H9 (cell line): ENCODE results near the gene CASP14. TPM values are rescaled to one million over a fixed set of nuclear protein-coding genes. Genes with fewer than 3 reads are reported as not detected.

Experiments
- DNase-seq: peaks from one replicate; pipeline ENCODE4 v3.0.0-alpha.2; 2017
- H2AFZ ChIP-seq: one replicate; pipeline ENCODE4 v1.6.1; 2013; ENCODE audit warnings: mild to moderate bottlenecking, low read length, control low read depth, moderate library complexity
- H2AK5ac ChIP-seq: 2 replicates; pipeline ENCODE4 v1.6.1; 2013; ENCODE audit warnings: low read length, control low read depth, mixed read lengths; ENCODE audit not compliant: insufficient read length
- H2BK120ac ChIP-seq: one replicate; pipeline ENCODE4 v1.6.1; 2013; ENCODE audit warnings: low read depth, mild to moderate bottlenecking, low read length, control low read depth, inconsistent platforms; ENCODE audit not compliant: poor library complexity, severe bottlenecking
- H2BK12ac ChIP-seq: 2 replicates; pipeline ENCODE4 v1.6.1; 2013; ENCODE audit warnings: low read length, control low read depth, mixed read lengths, low read depth; ENCODE audit not compliant: insufficient read length
- H2BK15ac ChIP-seq: 2 replicates; pipeline ENCODE4 v1.6.1; 2013; ENCODE audit warnings: low read depth, low read length, control low read depth
- H2BK20ac ChIP-seq: one replicate; pipeline ENCODE4 v1.6.1; 2013; ENCODE audit warnings: low read depth, mild to moderate bottlenecking, low read length, control low read depth, inconsistent platforms; ENCODE audit not compliant: poor library complexity, severe bottlenecking
- H2BK5ac ChIP-seq: 2 replicates; pipeline ENCODE4 v1.6.1; 2013; ENCODE audit warnings: low read length, control low read depth, mixed read lengths; ENCODE audit not compliant: insufficient read length
- H3K14ac ChIP-seq: 2 replicates; pipeline ENCODE4 v1.6.1; 2013; ENCODE audit warnings: low read length, control low read depth; ENCODE audit not compliant: insufficient read depth
- H3K18ac ChIP-seq: 2 replicates; pipeline ENCODE4 v1.6.1; 2013; ENCODE audit warnings: low read depth, mild to moderate bottlenecking, mixed read lengths, low read length, control low read depth; ENCODE audit not compliant: insufficient read length
- H3K23ac ChIP-seq: 2 replicates; pipeline ENCODE4 v1.6.1; 2013; ENCODE audit warnings: low read length, control low read depth, mixed read lengths, low read depth; ENCODE audit not compliant: insufficient read length
- H3K23me2 ChIP-seq: 2 replicates; pipeline ENCODE4 v1.6.1; 2013; ENCODE audit warnings: low read depth, mild to moderate bottlenecking, mixed read lengths, low read length, control low read depth; ENCODE audit not compliant: insufficient read length, poor library complexity, severe bottlenecking
- H3K27ac ChIP-seq: 2 replicates; pipeline ENCODE4 v1.5.1; 2013; ENCODE audit warnings: low read length, control low read depth, mixed read lengths, low read depth; ENCODE audit not compliant: insufficient read length
- H3K27me3 ChIP-seq: 2 replicates; pipeline ENCODE4 v1.6.1; 2013; ENCODE audit warnings: low read length, control low read depth, inconsistent platforms; ENCODE audit not compliant: insufficient read depth
- H3K4ac ChIP-seq: 2 replicates; pipeline ENCODE4 v1.6.1; 2013; ENCODE audit warnings: low read depth, mild to moderate bottlenecking, control low read depth, inconsistent platforms, low read length, moderate library complexity
- H3K4me1 ChIP-seq: 2 replicates; pipeline ENCODE4 v1.6.1; 2013; ENCODE audit warnings: low read length, control low read depth, inconsistent platforms; ENCODE audit not compliant: insufficient read depth
- H3K4me2 ChIP-seq: 2 replicates; pipeline ENCODE4 v1.6.1; 2013; ENCODE audit warnings: low read length, control low read depth, mixed read lengths; ENCODE audit not compliant: insufficient read length, insufficient read depth
- H3K56ac ChIP-seq: 2 replicates; pipeline ENCODE4 v1.6.1; 2013; ENCODE audit warnings: low read depth, mild to moderate bottlenecking, mixed read lengths, low read length, control low read depth; ENCODE audit not compliant: insufficient read length
- H3K79me1 ChIP-seq: 2 replicates; pipeline ENCODE4 v1.6.1; 2013; ENCODE audit warnings: low read depth, mild to moderate bottlenecking, moderate library complexity, low read length, control low read depth, inconsistent platforms; ENCODE audit not compliant: insufficient read depth, poor library complexity, severe bottlenecking
- H3K79me2 ChIP-seq: 2 replicates; pipeline ENCODE4 v1.6.1; 2013; ENCODE audit warnings: low read length, control low read depth, inconsistent platforms; ENCODE audit not compliant: insufficient read depth
- H3K9ac ChIP-seq: 2 replicates; pipeline ENCODE4 v1.6.1; 2013; ENCODE audit warnings: low read length, control low read depth, mixed read lengths; ENCODE audit not compliant: insufficient read length; ENCODE audit errors: extremely low read depth
- H3K9me3 ChIP-seq: one replicate; pipeline ENCODE4 v1.6.1; 2013; ENCODE audit warnings: low read depth, low read length, inconsistent platforms; ENCODE audit not compliant: control insufficient read depth
- H3T11ph ChIP-seq: one replicate; pipeline ENCODE4 v1.6.1; 2013; ENCODE audit warnings: mild to moderate bottlenecking, low read length, control low read depth, inconsistent platforms
- H4K20me1 ChIP-seq: one replicate; pipeline ENCODE4 v1.6.1; 2013; ENCODE audit not compliant: control insufficient read depth, insufficient read length, insufficient read depth
- H4K5ac ChIP-seq: 2 replicates; pipeline ENCODE4 v1.6.1; 2013; ENCODE audit warnings: low read depth, mild to moderate bottlenecking, mixed read lengths, low read length, control low read depth; ENCODE audit not compliant: insufficient read length
- H4K8ac ChIP-seq: replicated peaks from 2 replicates; pipeline ENCODE4 v1.6.1; 2013; ENCODE audit warnings: low read length, control low read depth, mixed read lengths, low read depth; ENCODE audit not compliant: insufficient read length
- H4K91ac ChIP-seq: 2 replicates; pipeline ENCODE4 v1.6.1; 2013; ENCODE audit warnings: low read depth, mild to moderate bottlenecking, moderate library complexity, mixed read lengths, low read length, control low read depth; ENCODE audit not compliant: insufficient read length
- H3K27ac Mint-ChIP-seq, 3 experiments: 2 replicates in 2 of 3; 3 replicates in 1 of 3; pipeline ENCODE4 v1.8.0; 2020 to 2021; ENCODE audit warnings: mixed read lengths in 3 of 3, mild to moderate bottlenecking in 1 of 3, moderate library complexity in 1 of 3
- H3K27me3 Mint-ChIP-seq: 2 replicates; pipeline ENCODE4 v1.8.0; 2021; ENCODE audit warnings: low read depth, mild to moderate bottlenecking, moderate library complexity, mixed read lengths
- H3K36me3 Mint-ChIP-seq, 3 experiments: 2 replicates in 2 of 3; 3 replicates in 1 of 3; pipeline ENCODE4 v1.8.0; 2020 to 2021; ENCODE audit warnings: low read depth in 3 of 3, mixed read lengths in 3 of 3; ENCODE audit not compliant: insufficient read depth in 1 of 3
- H3K4me1 Mint-ChIP-seq, 2 experiments: 2 replicates each; pipeline ENCODE4 v1.8.0; 2020; ENCODE audit warnings: mixed read lengths in 2 of 2
- H3K4me3 Mint-ChIP-seq, 2 experiments: 2 replicates in 1 of 2; 3 replicates in 1 of 2; pipeline ENCODE4 v1.8.0; 2020 to 2021; ENCODE audit warnings: mild to moderate bottlenecking in 2 of 2, mixed read lengths in 2 of 2, moderate library complexity in 1 of 2
- H3K9me3 Mint-ChIP-seq, 2 experiments: 2 replicates in 1 of 2; 3 replicates in 1 of 2; pipeline ENCODE4 v1.8.0; 2020; ENCODE audit warnings: mild to moderate bottlenecking in 2 of 2, mixed read lengths in 2 of 2, moderate library complexity in 1 of 2
- WGBS: extraction: QIAGEN DNeasy Blood & Tissue Kit; methylation state at CpG from one replicate; pipeline ENCODE4 v1.1.7; 2013; ENCODE audit warnings: missing lambda C conversion rate, low lambda C conversion rate, mixed read lengths; ENCODE audit not compliant: insufficient read length; ENCODE audit errors: extremely low coverage; 5-methylcytosine and 5-hydroxymethylcytosine counted together
- total RNA-seq: library from RNA; stranded (reverse); gene quantifications from 2 replicates; pipeline ENCODE4 v1.2.1, GENCODE V29; 2021
- TF ChIP-seq, protein P1 (sequence below): fragments of 200-600 bp; sonication (generic); conservative IDR thresholded peaks from 3 replicates; pipeline ENCODE4 v1.8.0; 2021; ENCODE audit warnings: antibody characterized with exemption, mild to moderate bottlenecking

Gene CASP14
- total RNA-seq, 1 experiment from 2014 or later, result not detected

DNA sequence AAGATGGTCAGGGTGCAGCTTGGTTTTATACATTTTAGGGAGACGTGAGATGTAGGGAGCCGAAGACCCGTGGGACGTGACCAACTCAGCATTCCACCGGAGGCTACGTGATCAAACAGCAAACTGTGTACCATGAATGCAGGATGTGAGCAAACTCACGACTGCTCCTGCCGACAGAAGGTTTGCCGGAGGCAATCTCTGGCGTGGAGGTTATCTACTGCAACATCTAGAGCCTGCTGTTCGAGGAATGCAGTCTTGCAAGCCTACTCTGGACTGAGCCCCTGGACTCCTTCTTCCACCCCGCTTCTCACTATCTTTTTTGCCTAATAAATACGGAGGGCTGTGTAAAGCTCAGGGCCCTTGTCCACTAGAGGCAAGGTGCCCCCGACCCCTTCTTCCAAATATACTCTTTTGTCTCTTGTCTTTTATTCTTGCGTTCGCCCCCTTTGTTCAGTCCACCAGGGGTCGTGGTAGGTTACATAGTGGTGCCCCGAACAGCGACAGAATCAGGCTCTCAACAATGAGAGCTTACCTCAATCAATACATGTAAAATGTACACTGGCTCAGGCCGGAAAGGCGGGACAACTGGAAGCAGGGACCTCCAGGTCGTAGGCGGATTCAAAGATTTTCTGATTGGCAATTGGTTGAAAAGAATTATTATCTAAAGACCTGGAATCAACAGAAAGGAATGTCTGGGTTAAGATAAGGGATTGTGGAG, 23.8 kb downstream of the CASP14 start:
- H3K9me3 Mint-ChIP-seq, result peaks cover 8 to 78% of the 10 kb centered on the region in 2 experiments

More for the DNA sequence above, 23.8 kb downstream of the CASP14 start:
- Mint-ChIP-seq H3K4me3 (no peak overlapping the region), H3K27me3 (peaks cover 3% of the 10 kb centered on the region; the same call in 1 of the 2 replicates), H3K4me1 (no peaks in the 10 kb centered on the region), H3K36me3 (peaks cover 0 to 7% (median 0%) of the 10 kb centered on the region in 3 experiments; a peak in 3 of 7 replicates), H3K27ac (no peak overlapping the region)
- Histone ChIP-seq H3K4ac (no peak overlapping the region), H4K91ac (no peak overlapping the region), H3K4me2 (no peak overlapping the region), H3K23me2 (no peaks in the 10 kb centered on the region), H2BK120ac (no peak overlapping the region), H2BK12ac (no peak overlapping the region), H3K27me3 (no peaks in the 10 kb centered on the region), H2BK15ac (no peak overlapping the region), H2BK5ac (no peak overlapping the region), H3K56ac (no peak overlapping the region), H4K8ac (no peak overlapping the region), H3K9ac (no peak overlapping the region), H3K4me1 (no peaks in the 10 kb centered on the region), H4K5ac (no peak overlapping the region), H3K18ac (no peak overlapping the region), H4K20me1 (no peaks in the 10 kb centered on the region), H2AK5ac (no peak overlapping the region), H3K79me2 (no peaks in the 10 kb centered on the region), H3K23ac (no peak overlapping the region), H3T11ph (no peak overlapping the region), H3K27ac (no peak overlapping the region), H2BK20ac (no peak overlapping the region), H3K9me3 (no peaks in the 10 kb centered on the region), H2AFZ (no peak overlapping the region), H3K79me1 (no peaks in the 10 kb centered on the region), H3K14ac (no peak overlapping the region)
- DNase-seq, result peak; percentile 41
- WGBS, result no CpG with 5 or more reads among the region's 23 CpGs
- TF ChIP-seq, protein P1, sequence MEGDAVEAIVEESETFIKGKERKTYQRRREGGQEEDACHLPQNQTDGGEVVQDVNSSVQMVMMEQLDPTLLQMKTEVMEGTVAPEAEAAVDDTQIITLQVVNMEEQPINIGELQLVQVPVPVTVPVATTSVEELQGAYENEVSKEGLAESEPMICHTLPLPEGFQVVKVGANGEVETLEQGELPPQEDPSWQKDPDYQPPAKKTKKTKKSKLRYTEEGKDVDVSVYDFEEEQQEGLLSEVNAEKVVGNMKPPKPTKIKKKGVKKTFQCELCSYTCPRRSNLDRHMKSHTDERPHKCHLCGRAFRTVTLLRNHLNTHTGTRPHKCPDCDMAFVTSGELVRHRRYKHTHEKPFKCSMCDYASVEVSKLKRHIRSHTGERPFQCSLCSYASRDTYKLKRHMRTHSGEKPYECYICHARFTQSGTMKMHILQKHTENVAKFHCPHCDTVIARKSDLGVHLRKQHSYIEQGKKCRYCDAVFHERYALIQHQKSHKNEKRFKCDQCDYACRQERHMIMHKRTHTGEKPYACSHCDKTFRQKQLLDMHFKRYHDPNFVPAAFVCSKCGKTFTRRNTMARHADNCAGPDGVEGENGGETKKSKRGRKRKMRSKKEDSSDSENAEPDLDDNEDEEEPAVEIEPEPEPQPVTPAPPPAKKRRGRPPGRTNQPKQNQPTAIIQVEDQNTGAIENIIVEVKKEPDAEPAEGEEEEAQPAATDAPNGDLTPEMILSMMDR, result peak; percentile 22; the same call in 2 of the 3 replicates
